ENCODE results near the gene SSBP4.
A peak's percentile ranks its signal among the peaks of the same experiment; 100 is the strongest.

The SSBP4 gene

DNA sequence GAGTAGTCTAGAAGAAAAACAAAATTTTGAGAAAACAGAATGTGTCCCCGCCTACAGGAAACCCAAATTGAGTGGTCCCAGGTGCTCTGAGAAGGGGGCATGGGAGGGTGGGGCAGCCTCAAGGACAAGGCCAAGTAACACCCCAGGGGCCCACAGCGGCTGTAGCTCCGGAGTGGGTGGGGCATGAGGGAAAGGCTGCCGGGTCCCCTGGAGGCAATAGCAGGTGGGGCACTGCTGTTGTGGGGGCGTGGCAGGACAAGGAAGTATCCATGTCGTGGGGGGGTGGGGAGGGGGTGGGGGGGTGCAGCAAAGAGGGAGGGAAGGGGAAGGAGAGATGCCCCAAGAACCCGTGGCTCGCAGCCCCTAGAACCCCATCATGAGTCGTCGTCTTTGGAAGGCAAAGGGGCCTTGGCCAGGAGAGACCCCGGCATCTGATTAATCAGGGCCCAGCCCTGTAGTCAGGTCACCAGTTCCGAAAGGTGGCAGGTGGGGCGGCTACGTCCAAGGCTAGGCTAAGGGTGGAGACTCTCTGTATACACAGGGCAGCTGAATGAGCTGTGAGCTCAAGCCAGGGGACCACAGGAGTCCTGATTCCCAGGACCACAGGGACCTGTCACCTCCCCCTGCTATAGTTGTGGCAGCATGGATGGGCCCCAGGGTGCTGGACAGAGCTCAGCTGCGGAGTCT lies 26.2 kb downstream of the SSBP4 start:
- DNase-seq (ENCODE audit: low read depth) = no peak

DNA sequence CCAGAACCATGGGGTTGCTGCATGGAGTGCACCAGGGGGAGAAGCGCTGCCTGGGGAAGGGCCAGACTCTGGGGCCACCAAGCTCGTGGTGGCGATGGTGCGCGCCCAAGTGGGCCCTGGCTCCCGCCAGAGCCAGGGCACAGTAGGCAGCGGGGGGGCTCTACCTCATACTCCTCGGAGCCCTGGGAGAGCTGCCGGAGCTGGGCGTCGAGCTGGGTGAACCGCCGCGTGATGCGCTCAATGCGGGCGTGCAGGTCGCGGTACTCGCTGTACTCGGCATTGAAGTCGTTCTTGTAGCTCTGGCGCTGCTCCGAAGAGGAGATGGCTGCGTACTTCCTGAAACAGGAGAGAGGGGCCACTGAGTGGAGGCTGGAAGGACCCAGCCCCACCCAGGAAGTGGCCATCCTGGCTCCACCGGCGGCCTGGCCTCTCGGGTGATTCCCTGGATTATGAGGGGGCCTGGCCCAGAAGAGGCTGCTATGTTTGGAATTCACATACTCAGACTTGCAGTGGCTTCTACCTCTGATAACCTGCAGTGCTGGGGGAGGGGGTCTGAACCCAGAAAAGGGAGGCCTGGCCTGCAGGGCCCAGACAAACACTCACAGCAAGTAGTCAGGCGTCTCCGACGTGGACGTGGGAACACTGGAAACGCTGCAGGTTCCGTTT lies 27.1 kb downstream of the SSBP4 start:
- no peak for DNase-seq (ENCODE audit: low read depth)

DNA sequence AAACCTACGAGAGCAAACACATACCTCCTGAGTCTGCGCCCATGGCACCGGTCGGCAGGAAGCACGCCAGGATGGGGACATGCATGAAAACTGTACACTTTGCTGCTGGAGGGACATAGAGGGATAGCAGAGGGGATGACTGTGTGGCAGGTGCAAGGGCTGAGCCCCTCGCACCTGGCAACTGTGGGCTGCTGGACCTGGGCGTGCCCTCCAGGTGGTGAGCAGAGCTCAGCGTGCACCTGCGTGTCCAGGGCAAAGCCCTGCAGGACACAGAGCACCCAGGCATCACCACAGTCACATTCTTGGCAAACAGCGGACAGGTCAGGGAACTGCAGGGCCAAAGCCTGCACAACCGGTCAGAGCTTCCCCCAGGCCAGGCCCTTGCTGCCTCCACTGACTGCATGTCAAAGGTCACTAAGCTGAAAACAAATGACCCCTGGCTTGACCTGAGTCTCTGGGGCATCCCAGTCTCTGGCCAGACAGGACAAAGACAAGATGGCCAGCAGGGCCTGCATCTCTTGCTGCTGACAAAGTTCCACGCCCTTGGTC lies 27.7 kb downstream of the SSBP4 start:
- no peak for DNase-seq (ENCODE audit: low read depth)

DNA sequence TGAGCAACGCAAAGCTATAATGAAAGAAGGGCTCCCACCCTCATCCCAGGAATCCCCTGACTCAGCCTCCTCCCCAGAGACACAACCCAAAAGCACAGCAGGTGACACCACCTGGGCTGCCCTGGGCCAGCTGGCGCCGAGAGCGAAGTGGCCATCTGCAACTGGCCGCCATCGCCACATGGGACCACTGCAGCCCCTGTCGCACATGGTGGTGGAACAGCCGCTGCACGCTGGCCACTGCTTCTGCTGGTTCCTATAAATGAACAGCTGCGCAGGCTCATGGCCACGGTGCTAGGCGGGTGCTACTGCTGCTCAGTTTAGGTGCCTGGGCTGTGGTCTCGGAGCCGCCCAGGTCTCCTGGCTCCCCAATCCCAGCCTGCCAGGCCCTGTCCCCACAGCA lies 30.4 kb downstream of the SSBP4 start:
- DNase-seq (ENCODE audit: low read depth) = no peak

DNA sequence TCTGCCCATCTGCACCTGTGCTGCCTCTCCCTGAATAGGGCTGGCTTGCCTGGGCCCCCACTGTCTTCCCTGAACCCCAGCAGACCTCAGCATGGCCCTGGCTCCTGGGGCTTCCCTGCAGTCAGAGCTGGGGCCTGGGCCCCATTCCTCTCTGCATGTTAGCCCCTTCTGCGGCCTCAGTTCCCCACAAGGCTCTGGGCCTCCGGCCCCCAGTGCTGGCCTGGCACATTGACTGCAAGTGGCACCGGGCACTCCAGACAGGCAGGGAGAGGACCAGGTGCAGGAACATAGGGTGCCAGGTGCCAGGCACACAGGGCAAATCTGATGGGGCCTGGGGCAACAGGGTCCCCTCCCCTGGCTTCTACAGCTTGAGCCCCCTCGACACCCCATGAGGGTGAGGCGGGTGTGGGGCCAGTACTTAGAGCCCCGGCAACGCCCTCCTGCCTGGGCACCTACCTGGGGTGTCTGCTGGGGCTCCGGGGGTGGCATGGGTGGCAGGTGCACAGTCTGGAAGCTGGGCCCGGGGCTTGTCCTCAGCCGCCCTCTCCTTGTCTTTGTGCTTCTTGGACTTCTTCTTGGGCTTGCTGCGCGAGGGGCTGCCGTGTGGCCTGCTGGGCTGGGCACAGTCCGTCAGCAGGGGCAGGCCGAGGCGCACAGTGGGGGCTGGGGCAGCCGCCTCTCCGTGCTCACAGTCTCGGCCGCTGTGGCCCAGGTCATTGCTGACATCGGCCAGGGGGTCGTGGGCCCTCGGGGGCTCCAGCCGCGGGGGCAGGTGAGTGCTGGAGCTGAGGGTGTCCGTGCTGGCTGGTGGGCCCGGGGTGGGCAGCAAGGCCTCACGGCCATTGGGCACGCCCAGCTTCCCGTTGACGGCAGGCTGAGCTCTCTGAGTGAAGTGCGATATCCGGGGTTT lies 31.1 kb downstream of the SSBP4 start:
- no peak for DNase-seq (ENCODE audit: low read depth)

DNA sequence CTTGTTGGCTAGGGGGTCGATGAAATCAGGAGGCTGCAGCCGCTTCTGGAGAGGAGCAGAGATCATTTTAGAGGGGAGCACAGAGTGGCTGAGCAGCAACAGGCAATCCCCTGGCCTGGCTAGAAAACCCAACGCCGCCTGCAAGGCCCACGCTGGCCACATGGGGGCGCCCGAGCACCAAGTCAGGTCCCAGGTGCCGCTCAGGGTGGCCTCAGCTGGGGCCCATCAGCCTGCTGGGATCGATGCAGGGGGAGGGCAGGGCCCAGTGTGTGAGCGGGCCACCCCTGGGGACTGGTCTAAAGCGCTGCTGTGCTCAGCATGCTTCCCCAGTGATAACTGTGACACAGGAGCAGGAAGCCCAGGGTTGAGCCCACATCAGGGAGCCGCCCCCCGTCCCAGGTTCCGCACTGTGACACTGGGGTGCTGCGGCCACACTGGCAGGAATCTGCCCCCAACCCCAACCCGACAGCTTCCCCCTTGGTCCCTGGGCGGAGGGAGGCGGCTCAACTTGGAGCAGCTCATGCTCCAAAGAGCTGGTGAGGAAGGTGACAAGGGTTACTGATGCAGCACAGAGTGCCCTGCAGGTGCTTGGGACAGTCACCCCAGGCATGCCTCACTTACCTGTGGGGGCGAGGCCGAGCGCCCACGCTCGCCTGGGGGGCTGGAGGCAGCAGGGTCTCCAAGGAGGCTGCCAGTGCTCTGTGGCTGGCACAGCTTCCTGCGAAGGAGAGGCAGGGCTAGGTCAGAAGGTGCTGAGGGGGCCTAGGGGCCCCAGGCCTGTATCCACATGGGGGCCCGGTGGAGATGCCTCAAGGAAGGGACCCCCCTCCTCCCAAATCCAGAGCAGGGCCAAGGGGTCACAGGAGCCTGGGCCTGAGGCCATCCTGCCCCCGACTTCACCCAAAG lies 32.0 kb downstream of the SSBP4 start:
- no peak for DNase-seq (ENCODE audit: low read depth)

DNA sequence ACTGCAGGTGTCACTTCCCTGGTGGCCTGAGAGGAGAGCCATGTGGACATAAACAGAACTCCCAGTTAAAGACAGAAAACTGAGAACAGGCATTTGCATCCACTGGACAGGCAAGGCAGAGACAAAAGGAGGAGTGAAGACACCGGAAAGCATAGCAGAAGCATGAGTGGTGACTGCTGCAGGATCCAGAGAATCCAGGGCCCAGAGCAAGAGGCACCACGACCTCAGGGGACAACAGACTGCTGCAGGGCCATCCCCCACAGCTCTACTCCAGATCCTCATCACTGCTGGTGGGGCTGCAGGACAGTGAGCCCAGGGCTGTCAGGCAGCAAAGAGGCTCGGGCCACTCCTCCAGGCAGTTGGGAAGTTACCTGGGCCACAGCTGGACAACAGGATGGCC lies 33.2 kb downstream of the SSBP4 start:
- DNase-seq (ENCODE audit: low read depth) = no peak

DNA sequence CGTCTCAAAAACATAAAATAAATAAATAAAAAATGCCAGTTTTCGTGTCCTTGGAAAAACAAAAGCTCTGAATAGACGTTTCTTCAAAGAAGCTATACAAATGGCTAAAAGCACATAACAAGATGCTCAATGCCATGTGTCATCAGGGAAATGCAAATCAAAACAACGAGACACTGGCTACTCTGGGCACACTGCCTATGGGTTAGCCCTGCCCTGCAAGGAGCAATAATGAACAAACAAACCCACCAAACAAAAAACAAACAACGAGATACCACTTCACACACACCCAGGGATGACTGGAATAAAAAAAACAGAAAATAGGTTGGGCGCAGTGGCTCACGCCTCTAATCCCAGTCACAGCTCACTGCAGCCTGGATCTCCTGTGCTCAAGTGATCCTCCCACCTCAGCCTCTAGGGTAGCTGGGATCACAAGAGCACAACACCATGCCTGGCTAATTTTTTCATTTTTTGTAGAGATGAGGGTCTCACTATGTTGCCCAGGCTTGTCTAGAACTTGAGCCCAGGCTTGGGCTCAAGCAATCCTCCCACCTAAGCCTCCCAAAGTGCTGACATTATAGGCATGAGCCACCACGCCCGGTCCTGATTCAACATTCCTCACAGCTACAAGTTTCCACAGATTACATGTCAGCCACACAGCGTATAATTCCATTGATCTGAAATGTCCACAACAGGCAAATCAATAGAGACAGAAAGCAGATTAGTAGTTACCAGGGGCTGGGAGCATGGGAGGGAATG lies 34.2 kb downstream of the SSBP4 start:
- peak; percentile 54 for DNase-seq (ENCODE audit: low read depth)

DNA sequence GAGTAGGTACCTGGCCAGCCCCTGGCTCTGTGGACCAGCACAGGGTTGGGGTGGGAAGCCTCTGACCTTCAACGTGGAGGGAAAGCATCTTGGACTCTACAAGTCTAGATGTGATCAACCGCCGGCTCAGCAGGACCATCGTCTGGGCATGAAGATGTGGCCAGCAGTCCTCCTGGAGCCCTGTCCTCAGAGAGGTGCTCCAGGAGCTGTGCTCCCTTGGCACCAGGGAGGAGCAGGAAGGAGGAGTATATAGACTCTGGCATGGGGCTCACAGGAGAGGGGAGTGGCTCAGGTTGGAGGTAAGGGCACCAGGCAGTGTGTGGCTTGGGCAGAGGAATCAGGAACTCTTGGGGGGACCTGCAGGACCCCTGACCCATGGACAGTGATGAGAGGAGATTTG lies 37.1 kb downstream of the SSBP4 start:
- no peak for DNase-seq (ENCODE audit: low read depth)

DNA sequence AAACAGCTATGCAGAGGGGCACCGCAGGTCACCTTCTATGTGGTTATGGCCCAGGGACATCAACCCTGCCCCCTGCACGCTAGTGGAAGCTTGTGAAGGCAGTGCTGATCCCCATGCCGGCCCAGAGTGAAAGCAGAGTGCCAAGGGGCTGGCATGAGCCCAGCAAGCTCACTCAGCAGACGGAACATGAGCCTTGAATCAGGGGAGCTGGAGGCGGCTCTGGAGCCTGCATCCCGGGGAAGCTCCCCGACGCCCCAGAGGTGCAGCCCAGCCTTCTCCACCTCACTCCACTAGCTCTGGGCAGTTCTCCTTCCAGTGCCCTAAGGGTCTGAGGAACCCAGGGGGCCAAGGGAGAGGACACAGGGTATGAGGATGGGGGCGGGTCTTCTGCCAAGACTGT lies 37.8 kb downstream of the SSBP4 start:
- no peak for DNase-seq (ENCODE audit: low read depth)

DNA sequence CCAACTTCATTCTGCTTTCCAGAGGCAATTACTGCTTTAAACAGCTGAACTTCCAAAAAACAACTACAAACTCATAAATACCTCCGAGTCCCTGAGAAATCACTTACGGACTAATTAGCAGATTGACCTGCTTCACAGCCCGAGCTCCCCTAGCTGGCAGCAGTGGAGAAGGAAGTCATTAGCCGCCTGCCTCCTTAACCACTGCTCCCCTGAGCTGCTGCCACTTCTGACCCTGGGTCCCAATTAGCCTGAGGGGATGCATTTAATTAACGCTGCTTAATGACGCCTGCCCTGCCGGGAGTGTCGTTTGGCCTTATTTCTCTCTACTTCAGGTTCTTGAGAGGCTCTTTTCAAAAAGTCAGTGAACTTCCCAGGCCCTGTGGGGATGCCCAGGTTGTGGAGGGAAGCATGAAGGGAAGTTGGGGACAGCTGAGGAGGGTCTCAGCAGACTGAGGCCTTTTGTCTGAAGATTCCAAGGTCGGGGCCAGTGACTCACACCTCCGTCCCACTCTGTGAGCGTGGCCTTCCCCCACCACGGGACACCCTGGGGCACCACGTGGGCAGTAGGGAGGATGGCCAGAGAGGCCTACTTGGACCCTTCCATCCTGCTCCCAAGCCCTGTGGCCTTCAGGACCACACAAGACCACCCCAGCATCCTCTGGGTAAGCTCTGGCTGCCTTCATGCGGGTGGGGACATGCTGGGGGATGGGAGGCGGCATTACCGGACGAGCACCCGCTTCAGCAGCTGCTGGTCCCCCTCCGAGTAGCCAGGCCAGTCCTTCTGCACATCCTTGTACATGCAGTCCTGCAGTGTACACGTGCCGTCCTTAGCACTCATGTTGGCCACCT lies 38.5 kb downstream of the SSBP4 start:
- DNase-seq (ENCODE audit: low read depth) = no peak

DNA sequence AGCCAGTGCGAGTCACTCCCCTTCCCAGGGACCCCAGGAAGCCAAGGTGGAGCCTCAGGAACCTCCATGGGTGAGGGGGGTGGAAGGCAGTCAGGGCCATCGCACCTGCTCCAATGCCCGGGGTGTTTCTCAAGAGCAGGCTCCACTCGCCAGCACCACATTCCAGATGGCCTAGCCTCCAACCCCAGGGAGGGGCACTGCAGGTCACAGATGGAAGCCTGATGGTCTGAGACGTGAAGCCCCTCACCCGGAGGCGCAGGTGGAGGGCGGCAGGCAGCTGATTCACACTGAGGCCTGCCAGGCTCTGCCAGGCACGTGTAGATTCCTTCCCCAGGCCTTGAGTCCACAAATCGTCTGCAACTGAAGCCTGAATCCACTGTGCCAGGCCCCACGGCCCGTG lies 41.7 kb downstream of the SSBP4 start:
- DNase-seq (ENCODE audit: low read depth) = no peak

DNA sequence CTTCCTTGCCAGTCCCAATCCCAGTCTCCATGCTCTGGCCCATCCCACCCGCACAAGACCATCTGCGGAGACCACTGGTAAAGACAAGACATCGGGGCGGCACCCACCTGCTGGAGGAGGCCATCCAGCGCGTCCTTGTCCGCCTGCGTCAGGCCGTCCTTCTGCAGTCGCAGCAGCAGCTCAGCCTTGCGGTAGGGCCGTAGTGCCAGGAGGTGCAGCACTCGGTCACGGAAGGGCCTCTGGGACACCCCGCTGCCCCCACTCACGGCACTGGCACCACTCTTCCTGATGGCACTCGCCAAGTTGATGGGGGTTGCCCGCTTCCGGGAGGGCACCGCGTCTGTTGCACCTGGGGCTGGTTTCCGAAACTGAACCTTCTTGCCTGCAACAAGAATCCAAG lies 42.3 kb downstream of the SSBP4 start:
- no peak for DNase-seq (ENCODE audit: low read depth)

DNA sequence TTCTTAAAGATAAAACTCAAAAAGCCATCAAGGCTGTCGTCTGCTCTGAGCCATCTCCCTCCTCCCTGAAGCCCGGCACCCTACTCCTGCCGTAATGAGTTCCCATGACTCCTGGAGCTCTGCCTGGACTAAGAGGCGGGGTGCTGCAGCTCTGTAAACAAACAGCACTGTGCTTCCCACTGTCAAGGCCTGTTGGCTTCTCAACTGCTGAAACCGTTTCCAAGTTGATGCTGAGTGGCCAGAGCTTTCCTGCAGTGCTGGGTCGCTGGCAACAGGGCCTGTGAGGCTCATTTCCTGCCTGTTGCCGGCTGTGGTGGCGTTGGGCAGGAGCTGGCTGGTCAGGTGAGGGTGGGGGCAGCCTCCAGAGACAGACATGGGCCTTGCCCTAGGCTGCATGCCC lies 45.4 kb downstream of the SSBP4 start:
- peak; percentile 85 for DNase-seq (ENCODE audit: low read depth)

DNA sequence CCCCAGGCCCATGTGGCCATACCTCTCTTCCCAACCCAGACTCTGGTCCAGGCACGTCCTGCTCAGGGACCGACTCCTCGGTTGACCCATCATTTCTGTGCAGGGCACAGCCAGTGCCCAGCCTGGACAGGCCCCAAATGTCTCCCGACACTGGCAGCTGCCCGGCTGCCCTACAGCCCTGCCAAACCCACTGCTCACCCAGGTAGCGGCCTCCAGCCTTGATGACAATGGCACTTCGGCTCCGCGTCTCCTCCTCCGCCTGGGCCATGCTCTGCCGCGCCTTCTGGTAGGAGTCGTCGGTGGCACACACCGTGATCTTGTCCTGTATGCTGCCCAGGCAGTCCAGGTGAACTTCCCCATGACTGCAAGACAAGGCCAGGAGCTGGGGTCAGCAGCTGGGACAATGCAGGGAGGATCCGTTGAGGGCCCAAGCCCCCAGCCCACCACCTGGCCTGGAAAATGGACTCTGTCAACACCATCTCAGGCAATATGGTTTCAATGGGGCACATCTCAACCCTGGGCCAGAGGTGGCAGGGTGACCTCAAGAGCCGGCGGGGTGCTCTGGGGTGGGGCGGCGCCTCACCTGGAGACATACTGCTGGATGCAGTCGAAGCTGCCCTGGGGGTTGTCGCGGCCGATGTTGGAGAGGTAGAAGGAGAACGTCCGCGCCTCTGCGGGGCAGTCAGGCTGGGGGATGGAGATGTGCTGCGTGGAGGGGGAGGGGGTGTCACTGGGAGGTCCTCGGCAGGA lies 46.2 kb downstream of the SSBP4 start:
- no peak for DNase-seq (ENCODE audit: low read depth)

DNA sequence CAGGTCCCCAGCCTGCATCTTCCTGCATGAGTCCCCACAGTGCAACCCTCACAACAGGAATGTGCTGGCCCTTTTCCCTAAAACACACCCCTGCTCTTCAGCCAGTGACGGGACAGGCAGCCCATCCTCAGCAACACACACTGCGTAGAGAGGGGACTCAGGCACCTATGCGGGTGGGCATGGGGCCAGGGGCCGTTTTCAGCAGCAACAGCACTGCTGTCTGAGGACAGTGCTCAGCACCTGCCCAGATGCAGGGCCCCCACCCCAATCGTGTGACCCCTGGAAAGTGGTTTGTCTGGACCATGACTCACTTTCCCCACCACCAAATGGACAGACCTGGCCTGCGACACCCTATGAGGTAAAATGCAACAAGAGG lies 46.8 kb downstream of the SSBP4 start:
- DNase-seq (ENCODE audit: low read depth) = no peak

DNA sequence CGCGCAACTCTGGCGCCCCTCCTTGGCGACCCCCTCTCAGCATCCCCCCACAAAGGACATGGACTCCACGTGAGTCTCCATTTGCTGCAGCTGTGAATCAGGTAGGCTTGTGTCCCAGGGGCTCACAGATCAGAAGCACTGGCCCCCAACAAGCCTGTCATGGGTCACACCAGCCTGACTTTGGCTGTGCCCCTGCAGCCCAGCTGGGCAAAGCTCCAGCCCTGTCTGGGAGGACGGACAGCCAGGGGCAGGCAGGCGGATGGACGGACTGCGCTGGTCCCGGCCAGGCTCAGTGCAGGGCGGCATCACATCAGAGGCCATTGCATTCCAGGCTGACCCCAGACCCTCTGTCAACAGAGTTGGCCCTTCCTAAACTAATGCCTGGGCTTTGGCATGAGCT lies 47.2 kb downstream of the SSBP4 start:
- DNase-seq (ENCODE audit: low read depth) = no peak

DNA sequence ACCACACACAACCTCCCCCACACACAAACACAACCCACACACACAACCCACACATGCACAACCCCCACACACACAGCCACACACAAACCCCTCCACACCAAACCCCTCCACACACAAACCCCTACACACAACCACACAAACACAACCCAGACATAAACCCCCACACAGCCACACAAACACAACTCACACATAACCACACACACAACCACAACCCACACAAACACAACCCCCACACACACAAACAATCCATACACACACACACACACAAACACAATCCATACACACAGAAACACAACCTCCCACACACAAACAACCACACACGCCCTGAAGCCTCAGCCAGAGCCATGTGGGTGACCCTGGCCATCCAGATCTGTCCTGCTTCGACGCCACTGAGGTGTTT lies 48.8 kb downstream of the SSBP4 start:
- no peak for DNase-seq (ENCODE audit: low read depth)

DNA sequence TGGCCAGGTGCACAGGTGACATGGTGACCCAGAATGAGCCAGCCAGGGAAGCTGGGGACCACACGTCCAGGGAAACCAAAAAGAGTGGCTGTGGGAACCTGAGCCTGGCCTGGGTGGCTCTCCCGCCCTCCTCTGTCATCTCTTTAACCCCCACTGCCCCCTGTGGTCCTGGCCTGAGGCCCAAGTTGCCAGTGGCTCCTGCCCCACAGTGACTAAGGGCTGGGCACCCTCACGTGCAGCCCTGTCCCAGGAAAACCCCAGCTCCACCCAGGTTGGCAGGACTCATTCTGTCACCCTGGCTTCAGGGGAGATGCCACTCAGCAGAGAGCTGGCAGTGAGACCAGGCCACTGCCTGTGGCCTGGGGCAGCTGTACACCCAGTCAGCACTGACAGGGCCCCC lies 49.3 kb downstream of the SSBP4 start:
- no peak for DNase-seq (ENCODE audit: low read depth)

All from GM04503 (cell line).